Gastroesophageal sphincter (tissue), 3 donors: ENCODE measurements around the gene WASF1.

ENCODE experiments used
- CTCF ChIP-seq, 4 experiments: fragments of 200-600 bp in 2 of 4; fragments of 450-650 bp in 2 of 4; sonication (generic) in 1 of 4; IDR thresholded peaks; one replicate each; pipeline ENCODE4 v1.5.1; 2017 to 2019; ENCODE audit warnings: antibody characterized with exemption in 4 of 4, mild to moderate bottlenecking in 2 of 4, moderate library complexity in 2 of 4
- EP300 ChIP-seq: sonication (generic); formaldehyde crosslinking; IDR thresholded peaks from one replicate; pipeline ENCODE4 v1.6.1; 2017; ENCODE audit warnings: antibody characterized with exemption, mild to moderate bottlenecking
- POLR2A ChIP-seq, 2 donors: fragments of 450-650 bp; IDR thresholded peaks; one replicate each; pipeline ENCODE4 v1.6.1; 2017; ENCODE audit warnings: antibody characterized with exemption in 2 of 2, mild to moderate bottlenecking in 2 of 2, moderate library complexity in 1 of 2
- POLR2AphosphoS5 ChIP-seq: sonication (generic); formaldehyde crosslinking; IDR thresholded peaks from one replicate; pipeline ENCODE4 v1.6.1; 2017; ENCODE audit warnings: antibody characterized with exemption

GRCh38 chr6:110083875-110084585, 95.4 kb downstream of the WASF1 start:
- no peak for TF ChIP-seq CTCF (IDR thresholded peaks at IDR 0.05)
- no peak for TF ChIP-seq POLR2A (IDR thresholded peaks at IDR 0.05)
- no peak for TF ChIP-seq EP300
- TF ChIP-seq POLR2AphosphoS5: no peak
